ENCODE results near the gene JOSD1. TPM values are rescaled to one million over a fixed set of nuclear protein-coding genes. Genes with fewer than 3 reads are reported as not detected.

JOSD1 gene
- total RNA-seq, 2 experiments from 2014 or later, result 68.0 to 77.7 TPM

- ATAC-seq, result no peak
- DNase-seq, result no peak
- no peaks in the 10 kb centered on the region for H3K9me3 Mint-ChIP-seq (ENCODE audit: low read depth)
- peaks cover 20% of the 10 kb centered on the region for H3K4me1 Mint-ChIP-seq
- no peaks in the 10 kb centered on the region for H3K27me3 Mint-ChIP-seq
- POLR2A ChIA-PET, result no interaction called here
- H3K36me3 Mint-ChIP-seq (ENCODE audit: low read depth), result peaks cover 61% of the 10 kb centered on the region
- no peak overlapping the region for H3K4me3 Mint-ChIP-seq
- intact Hi-C loops (cut with DNase I, micrococcal nuclease), result no loop called here
- H3K27ac Mint-ChIP-seq, result peak overlapping the region; percentile 11
- CTCF ChIA-PET, result no interaction called here
These were observed 15.0 kb downstream of the JOSD1 start for GRCh38 chr22:38685761-38686160.

GRCh38 chr22:38684895-38685294 lies 15.8 kb downstream of the JOSD1 start:
- Mint-ChIP-seq H3K36me3 (ENCODE audit: low read depth) (peaks cover 59% of the 10 kb centered on the region), H3K4me1 (peaks cover 20% of the 10 kb centered on the region), H3K9me3 (ENCODE audit: low read depth) (no peaks in the 10 kb centered on the region), H3K27me3 (no peaks in the 10 kb centered on the region), H3K4me3 (no peak overlapping the region), H3K27ac (no peak overlapping the region)
- ATAC-seq (no peak), DNase-seq (no peak)
- ChIA-PET POLR2A (no interaction called here), CTCF (no interaction called here)
- intact Hi-C loops (cut with DNase I, micrococcal nuclease), result loop anchor here in 1 of 2 experiments (5.0 kb wide), 1 partner anchor 178 kb away; the partner anchor contains the start of gene DDX17

GRCh38 chr22:38681582-38682335 lies 19.0 kb downstream of the JOSD1 start, which contains the start of gene TOMM22:
Gene TOMM22, plus strand, starts transcription at chr22:38681957. Its CDS starts 22 bp downstream, at chr22:38681979.
- no peaks in the 10 kb centered on the region for H3K9me3 Mint-ChIP-seq (ENCODE audit: low read depth)
- ATAC-seq (peak; percentile 98), DNase-seq (peak; percentile 92)
- intact Hi-C loops (cut with DNase I, micrococcal nuclease), result loop anchor here (1.0 to 5.0 kb wide), 12 partner anchors 15 to 837 kb away; partner anchors contain the start of genes CBY1 (in 2 of the 2), FAM227A (in 2 of the 2), GTPBP1 (in 2 of the 2) and ANKRD54 (in 1 of the 2)
- ChIA-PET POLR2A (interaction anchor here (0.5 to 2.1 kb wide), 11 partner anchors 8 to 838 kb away, joined by 3 to 13 read pairs (median 5); partner anchors contain the start of genes CBY1 and GTPBP1), CTCF (interaction anchor here (0.6 to 3.7 kb wide), 28 partner anchors 8 to 797 kb away, joined by 3 to 34 read pairs (median 3); partner anchors contain the start of genes GTPBP1, JOSD1 and TMEM184B)
- peak within 1 kb of the TSS; percentile 98 for H3K27ac Mint-ChIP-seq
- peaks cover 38% of the 10 kb centered on the region for H3K36me3 Mint-ChIP-seq (ENCODE audit: low read depth)
- peaks cover 20% of the 10 kb centered on the region for H3K4me1 Mint-ChIP-seq
- H3K27me3 Mint-ChIP-seq, result no peaks in the 10 kb centered on the region
- H3K4me3 Mint-ChIP-seq, result peak within 1 kb of the TSS; percentile 90

- DNase-seq (no peak), ATAC-seq (no peak)
- Mint-ChIP-seq H3K36me3 (ENCODE audit: low read depth) (peaks cover 12% of the 10 kb centered on the region), H3K4me1 (no peaks in the 10 kb centered on the region), H3K27me3 (no peaks in the 10 kb centered on the region), H3K9me3 (ENCODE audit: low read depth) (no peaks in the 10 kb centered on the region), H3K4me3 (no peak overlapping the region), H3K27ac (no peak overlapping the region)
- intact Hi-C loops (cut with DNase I, micrococcal nuclease), result no loop called here
- CTCF ChIA-PET, result no interaction called here
- POLR2A ChIA-PET, result no interaction called here
These were observed 24.9 kb downstream of the JOSD1 start for GRCh38 chr22:38675833-38676232.

- H3K27ac Mint-ChIP-seq, result no peak overlapping the region
- intact Hi-C loops (cut with DNase I, micrococcal nuclease), result no loop called here
- no peak overlapping the region for H3K4me3 Mint-ChIP-seq
- no peaks in the 10 kb centered on the region for H3K9me3 Mint-ChIP-seq (ENCODE audit: low read depth)
- ATAC-seq (no peak), DNase-seq (no peak)
- ChIA-PET CTCF (interaction anchor here (0.6 to 0.7 kb wide), 3 partner anchors 17 to 541 kb away, joined by 3 to 4 read pairs (median 4); no protein-coding TSS in a partner anchor), POLR2A (no interaction called here)
- H3K36me3 Mint-ChIP-seq (ENCODE audit: low read depth), result peaks cover 14% of the 10 kb centered on the region
- no peaks in the 10 kb centered on the region for H3K4me1 Mint-ChIP-seq
- H3K27me3 Mint-ChIP-seq, result no peaks in the 10 kb centered on the region
These were observed 25.9 kb downstream of the JOSD1 start for GRCh38 chr22:38674888-38675287.

GRCh38 chr22:38657045-38657909 lies 43.5 kb downstream of the JOSD1 start:
- ChIA-PET CTCF (interaction anchor here (0.7 kb wide), 1 partner anchor 18 kb away, joined by 4 read pairs; no protein-coding TSS in a partner anchor), POLR2A (interaction anchor here (2.5 kb wide), 1 partner anchor 24 kb away, joined by 13 read pairs; the partner anchor contains the start of gene TOMM22)
- peak overlapping the region; percentile 93 for H3K27ac Mint-ChIP-seq
- DNase-seq (peak; percentile 68), ATAC-seq (peak; percentile 50)
- no peaks in the 10 kb centered on the region for H3K36me3 Mint-ChIP-seq (ENCODE audit: low read depth)
- H3K27me3 Mint-ChIP-seq, result no peaks in the 10 kb centered on the region
- H3K4me3 Mint-ChIP-seq, result peak overlapping the region; percentile 79
- H3K9me3 Mint-ChIP-seq (ENCODE audit: low read depth), result no peaks in the 10 kb centered on the region
- H3K4me1 Mint-ChIP-seq, result peaks cover 11% of the 10 kb centered on the region
- intact Hi-C loops (cut with DNase I, micrococcal nuclease), result loop anchor here (2.0 to 5.0 kb wide), 4 partner anchors 24 to 384 kb away; partner anchors contain the start of genes CSNK1E (in 1 of the 2), GTPBP1 (in 1 of the 2), TMEM184B (in 1 of the 2) and TOMM22 (in 1 of the 2)

GRCh38 chr22:38656256-38657044 lies 44.3 kb downstream of the JOSD1 start, which contains the start of the genes CBY1 and FAM227A:
Gene CBY1, plus strand, starts transcription at chr22:38656638. Its CDS starts 11,417 bp downstream, at chr22:38668055.
Gene FAM227A, minus strand, starts transcription at chr22:38656392. Its CDS starts 6,224 bp downstream, at chr22:38650168.
- no peaks in the 10 kb centered on the region for H3K27me3 Mint-ChIP-seq
- peak; percentile 89 for DNase-seq
- peaks cover 11% of the 10 kb centered on the region for H3K4me1 Mint-ChIP-seq
- no peaks in the 10 kb centered on the region for H3K36me3 Mint-ChIP-seq (ENCODE audit: low read depth)
- POLR2A ChIA-PET, result interaction anchor here (2.5 kb wide), 1 partner anchor 25 kb away, joined by 13 read pairs; the partner anchor contains the start of gene TOMM22
- ATAC-seq, result peak; percentile 83
- intact Hi-C loops (cut with DNase I, micrococcal nuclease), result loop anchor here (1.0 to 5.0 kb wide), 13 partner anchors 24 to 476 kb away; partner anchors contain the start of genes GTPBP1 (in 2 of the 2), TOMM22 (in 2 of the 2), CSNK1E (in 1 of the 2) and DDX17 (in 1 of the 2)
- H3K9me3 Mint-ChIP-seq (ENCODE audit: low read depth), result no peaks in the 10 kb centered on the region
- peak within 1 kb of the TSS; percentile 93 for H3K27ac Mint-ChIP-seq
- CTCF ChIA-PET, result no interaction called here
- H3K4me3 Mint-ChIP-seq, result peak within 1 kb of the TSS; percentile 79

GRCh38 chr22:38655519-38656255 lies 45.1 kb downstream of the JOSD1 start:
- ChIA-PET POLR2A (no interaction called here), CTCF (no interaction called here)
- Mint-ChIP-seq H3K36me3 (ENCODE audit: low read depth) (no peaks in the 10 kb centered on the region), H3K4me1 (peaks cover 11% of the 10 kb centered on the region), H3K27ac (peak overlapping the region; percentile 93), H3K27me3 (no peaks in the 10 kb centered on the region), H3K9me3 (ENCODE audit: low read depth) (no peaks in the 10 kb centered on the region), H3K4me3 (peak overlapping the region; percentile 79)
- DNase-seq (no peak), ATAC-seq (no peak)
- intact Hi-C loops (cut with DNase I, micrococcal nuclease), result loop anchor here (1.0 to 5.0 kb wide), 13 partner anchors 25 to 475 kb away; partner anchors contain the start of genes GTPBP1 (in 2 of the 2), TOMM22 (in 2 of the 2), CSNK1E (in 1 of the 2) and DDX17 (in 1 of the 2)

GRCh38 chr22:38653741-38654140 lies 47.0 kb downstream of the JOSD1 start:
- CTCF ChIA-PET, result interaction anchor here (1.1 kb wide), 1 partner anchor 27 kb away, joined by 3 read pairs; no protein-coding TSS in a partner anchor
- POLR2A ChIA-PET, result no interaction called here
- Mint-ChIP-seq H3K27ac (no peak overlapping the region), H3K27me3 (no peaks in the 10 kb centered on the region), H3K4me1 (peaks cover 11% of the 10 kb centered on the region), H3K4me3 (no peak overlapping the region), H3K36me3 (ENCODE audit: low read depth) (no peaks in the 10 kb centered on the region), H3K9me3 (ENCODE audit: low read depth) (no peaks in the 10 kb centered on the region)
- no peak for ATAC-seq
- DNase-seq, result no peak
- intact Hi-C loops (cut with DNase I, micrococcal nuclease), result no loop called here

- ChIA-PET POLR2A (no interaction called here), CTCF (interaction anchor here (0.6 kb wide), 1 partner anchor 19 kb away, joined by 3 read pairs; no protein-coding TSS in a partner anchor)
- intact Hi-C loops (cut with DNase I, micrococcal nuclease), result no loop called here
- no peaks in the 10 kb centered on the region for H3K9me3 Mint-ChIP-seq (ENCODE audit: low read depth)
- no peaks in the 10 kb centered on the region for H3K36me3 Mint-ChIP-seq (ENCODE audit: low read depth)
- H3K27me3 Mint-ChIP-seq, result no peaks in the 10 kb centered on the region
- H3K4me1 Mint-ChIP-seq, result peaks cover 5% of the 10 kb centered on the region
- no peak overlapping the region for H3K4me3 Mint-ChIP-seq
- H3K27ac Mint-ChIP-seq, result no peak overlapping the region
- no peak for DNase-seq
- no peak for ATAC-seq
These were observed 47.9 kb downstream of the JOSD1 start for GRCh38 chr22:38652859-38653258.

Data from activated CD4-positive, alpha-beta T cell treated with anti-CD3 and anti-CD28 coated beads for 36 hours (primary cell).